GM21786 (cell line): ENCODE results near the gene UGT3A2.

Experiments used
- ATAC-seq: cut with Tn5 transposase; IDR thresholded peaks from one replicate; pipeline ENCODE4 v1.9.1; 2021; ENCODE audit not compliant: unreplicated experiment

Gene UGT3A2

DNA sequence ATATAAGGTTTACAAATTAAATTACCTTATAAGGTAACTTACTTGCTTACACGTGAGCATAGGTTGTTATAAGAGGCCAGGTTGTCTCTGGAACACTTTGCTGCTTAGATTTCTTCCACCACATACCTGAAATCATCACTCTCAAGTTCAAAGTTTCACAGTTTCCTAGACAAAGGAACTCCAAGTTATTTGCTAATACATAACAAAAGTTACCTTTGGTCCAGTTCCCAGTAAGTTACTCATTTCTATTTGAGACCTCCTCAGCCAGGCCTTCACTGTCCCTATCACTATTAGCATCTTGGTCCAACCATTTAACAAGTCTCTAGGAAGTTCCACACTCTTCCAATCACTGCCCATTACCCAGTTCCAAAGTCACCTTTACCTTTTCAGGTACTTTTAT, 57.0 kb downstream of the UGT3A2 start:
- no peak for ATAC-seq

DNA sequence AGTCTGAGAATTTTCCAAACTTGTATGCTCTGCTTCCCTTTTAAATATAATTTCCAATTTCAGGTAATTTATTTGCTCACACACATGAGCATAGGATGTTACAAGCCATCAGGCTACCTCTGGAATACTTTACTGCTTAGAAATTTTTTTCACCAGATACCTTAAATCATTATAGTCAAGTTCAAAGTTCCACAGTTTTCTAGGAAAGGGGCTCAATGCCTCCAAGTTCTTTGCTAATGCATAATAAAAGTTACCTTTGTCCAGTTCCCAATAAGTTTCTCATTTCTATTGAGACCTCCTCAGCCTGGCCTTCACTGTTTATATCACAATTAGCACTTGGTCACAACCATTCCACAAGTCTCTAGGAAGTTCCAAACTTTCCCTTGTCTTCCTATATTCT, 59.3 kb downstream of the UGT3A2 start:
- no peak for ATAC-seq

GRCh38 chr5:36006163-36006562, 60.5 kb downstream of the UGT3A2 start:
- ATAC-seq = no peak

DNA sequence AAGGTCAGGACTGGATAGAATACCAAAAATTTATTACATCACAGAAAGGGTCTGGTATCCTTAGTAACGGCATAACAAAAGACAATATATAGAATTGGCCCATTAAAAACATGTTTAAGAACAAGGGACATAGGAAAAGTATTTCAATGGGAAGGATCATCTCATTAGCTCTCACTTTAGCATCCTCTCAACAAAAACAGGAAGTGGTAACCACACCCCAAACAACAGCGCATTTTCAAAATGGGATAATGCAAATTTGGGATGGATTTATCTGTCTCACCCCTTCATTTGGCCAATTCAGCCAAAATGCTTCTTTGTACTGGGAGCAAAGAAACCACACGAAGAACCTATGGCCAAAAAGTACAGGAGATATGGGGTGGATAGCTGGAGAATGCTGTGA, 65.7 kb downstream of the UGT3A2 start:
- no peak for ATAC-seq

DNA sequence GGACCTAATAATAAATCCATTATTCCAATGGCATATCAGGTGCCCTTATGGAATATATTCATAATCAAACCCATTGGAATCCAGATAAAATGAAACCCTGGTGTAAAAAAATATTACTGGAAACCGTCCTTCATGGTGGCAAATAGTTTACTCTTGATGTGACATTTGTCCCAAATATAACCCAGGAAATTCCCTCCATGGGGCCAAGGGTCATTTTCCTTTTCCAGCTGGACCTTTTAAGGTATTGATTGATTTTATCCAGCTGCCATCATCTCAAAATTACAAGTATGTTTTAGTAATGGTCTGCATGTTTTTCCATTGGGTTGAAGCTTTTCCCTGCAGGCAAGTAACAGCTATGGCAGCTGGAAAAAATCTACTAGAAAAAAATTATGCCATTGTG, 67.1 kb downstream of the UGT3A2 start:
- ATAC-seq = no peak

- ATAC-seq = no peak
Observed at GRCh38 chr5:35996076-35996475, 70.6 kb downstream of the UGT3A2 start.

GRCh38 chr5:35990941-35991611, 75.6 kb downstream of the UGT3A2 start, which contains the start of gene UGT3A1:
Gene UGT3A1, minus strand, starts transcription at chr5:35991390. Its CDS starts 150 bp downstream, at chr5:35991240.
- no peak for ATAC-seq

GRCh38 chr5:35990520-35990919, 76.2 kb downstream of the UGT3A2 start:
- no peak for ATAC-seq

DNA sequence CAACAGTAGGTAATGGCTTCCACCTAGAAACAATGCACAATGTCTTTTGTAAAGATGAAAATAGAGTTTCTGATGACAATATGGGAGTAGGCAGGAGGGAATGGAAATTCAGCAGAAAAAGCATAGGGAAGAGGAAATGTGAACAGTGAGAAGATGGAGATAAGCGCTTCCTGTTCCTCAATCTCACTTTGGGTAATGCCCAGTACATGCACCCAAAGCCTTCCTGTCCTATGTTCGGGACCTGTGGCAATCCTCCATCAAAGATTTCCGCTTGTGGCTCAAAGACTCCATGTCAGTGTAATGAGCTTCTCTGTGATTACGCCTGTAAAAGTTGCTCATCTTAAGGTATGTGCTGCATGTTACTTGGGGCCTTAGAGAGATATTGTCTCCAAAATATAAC, 78.2 kb downstream of the UGT3A2 start:
- no peak for ATAC-seq

- ATAC-seq = no peak
Observed at GRCh38 chr5:35987776-35988175, 78.9 kb downstream of the UGT3A2 start.
